CD8-positive, alpha-beta memory T cell (primary cell): ENCODE data around the gene NDUFV2. TPM values are rescaled to one million over a fixed set of nuclear protein-coding genes. Genes with fewer than 3 reads are reported as not detected.

Experiments used
- CTCF ChIA-PET: fragments of 350-600 bp; sonication (Branson Sonifier 250); formaldehyde crosslinking; loops from one replicate; lab custom pipeline; 2021; ENCODE audit warnings: antibody characterized with exemption; lab: Charles Lee
- POLR2A ChIA-PET: fragments of 350-600 bp; sonication (Branson Sonifier 250); formaldehyde crosslinking; loops from one replicate; lab custom pipeline; 2021; ENCODE audit warnings: antibody characterized with exemption; lab: Charles Lee
- DNase-seq, 5 donors: peaks; one replicate each; pipeline versions ENCODE4 v3.0.0 to v3.0.0-alpha.2; 2020 to 2022; ENCODE audit warnings: mixed read lengths in 1 of 5
- H3K27ac ChIP-seq: one replicate; pipeline ENCODE4 v1.7.0; 2013; ENCODE audit warnings: low read depth, mild to moderate bottlenecking, low read length, moderate library complexity
- H3K27me3 ChIP-seq: 2 replicates; pipeline ENCODE4 v1.7.0; 2013; ENCODE audit warnings: low read length, mild to moderate bottlenecking; ENCODE audit not compliant: insufficient read depth, poor library complexity, severe bottlenecking
- H3K36me3 ChIP-seq: 2 replicates; pipeline ENCODE4 v1.7.0; 2013; ENCODE audit warnings: mild to moderate bottlenecking, low read length, moderate library complexity; ENCODE audit not compliant: insufficient read depth
- H3K4me1 ChIP-seq: 2 replicates; pipeline ENCODE4 v1.7.0; 2013; ENCODE audit warnings: mild to moderate bottlenecking, low read length, moderate library complexity; ENCODE audit not compliant: insufficient read depth
- H3K4me3 ChIP-seq: 2 replicates; pipeline ENCODE4 v1.7.0; 2013; ENCODE audit warnings: mild to moderate bottlenecking, low read length
- H3K9me3 ChIP-seq: 2 replicates; pipeline ENCODE4 v1.7.0; 2013; ENCODE audit warnings: mild to moderate bottlenecking, low read length
- H3K27ac Mint-ChIP-seq, 8 donors: one replicate each; pipeline ENCODE4 v1.8.0; 2020 to 2021; ENCODE audit warnings: mixed read lengths in 8 of 8, mild to moderate bottlenecking in 6 of 8, inconsistent platforms in 3 of 8, moderate library complexity in 3 of 8
- H3K27me3 Mint-ChIP-seq, 2 donors: one replicate each; pipeline ENCODE4 v1.8.0; 2020 to 2021; ENCODE audit warnings: mixed read lengths in 2 of 2, mild to moderate bottlenecking in 1 of 2, moderate library complexity in 1 of 2
- H3K36me3 Mint-ChIP-seq, 3 donors: one replicate each; pipeline ENCODE4 v1.8.0; 2020 to 2021; ENCODE audit warnings: mixed read lengths in 3 of 3, inconsistent platforms in 1 of 3, mild to moderate bottlenecking in 1 of 3
- H3K4me1 Mint-ChIP-seq, 3 donors: one replicate each; pipeline ENCODE4 v1.8.0; 2020 to 2021; ENCODE audit warnings: mixed read lengths in 3 of 3, inconsistent platforms in 1 of 3, mild to moderate bottlenecking in 1 of 3
- H3K4me3 Mint-ChIP-seq, 7 donors: one replicate each; pipeline ENCODE4 v1.8.0; 2020 to 2021; ENCODE audit warnings: mixed read lengths in 7 of 7, mild to moderate bottlenecking in 6 of 7, moderate library complexity in 4 of 7, inconsistent platforms in 2 of 7
- H3K9me3 Mint-ChIP-seq, 5 donors: one replicate each; pipeline ENCODE4 v1.8.0; 2020 to 2022; ENCODE audit warnings: mixed read lengths in 5 of 5, mild to moderate bottlenecking in 3 of 5, moderate library complexity in 2 of 5, inconsistent platforms in 1 of 5
- polyA plus RNA-seq: library from polyadenylated mRNA; unstranded; fragments of 300-500 nt; fragmentation: Illumina TruSeq; gene quantifications from one replicate; pipeline ENCODE4 v1.2.3, GENCODE V29; 2021
- total RNA-seq, 2 experiments: library from RNA; stranded (reverse); gene quantifications; one replicate each; pipeline ENCODE4 v1.2.3, GENCODE V29; 2021

NDUFV2 gene
- total and polyA plus RNA-seq, 3 experiments from 2014 or later, result 187 to 331 (median 324) TPM

DNA sequence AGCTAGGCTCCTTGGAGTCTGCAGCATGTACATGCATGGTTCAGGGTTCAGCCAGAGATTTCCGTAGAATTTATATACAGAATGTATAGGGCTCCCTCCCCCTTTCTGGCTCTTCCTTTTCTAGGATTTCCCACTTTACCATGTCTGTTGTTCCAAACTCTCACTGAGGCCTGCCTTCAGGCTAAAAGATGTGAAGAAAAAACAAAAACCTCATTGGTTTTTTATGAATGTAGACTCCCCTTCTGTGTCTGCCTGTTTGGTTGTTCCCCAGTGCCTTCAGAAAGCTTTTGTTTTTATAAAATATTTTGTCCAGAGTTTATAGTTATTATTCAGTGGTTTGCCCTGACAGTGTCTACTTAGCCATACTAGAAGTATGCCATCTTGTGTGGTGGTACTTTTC lies 3.6 kb downstream of the NDUFV2 start:
- peaks cover 0 to 59% (median 0%) of the 10 kb centered on the region in 3 donors for H3K36me3 Mint-ChIP-seq
- POLR2A ChIA-PET, result interaction anchor here (0.9 to 2.2 kb wide), 4 partner anchors 9 to 31 kb away, joined by 3 to 11 read pairs (median 6); partner anchors contain the start of gene ANKRD12
- CTCF ChIA-PET, result interaction anchor here (1.4 to 1.5 kb wide), 2 partner anchors 33 to 41 kb away, joined by 3 to 5 read pairs; no protein-coding TSS in a partner anchor

DNA sequence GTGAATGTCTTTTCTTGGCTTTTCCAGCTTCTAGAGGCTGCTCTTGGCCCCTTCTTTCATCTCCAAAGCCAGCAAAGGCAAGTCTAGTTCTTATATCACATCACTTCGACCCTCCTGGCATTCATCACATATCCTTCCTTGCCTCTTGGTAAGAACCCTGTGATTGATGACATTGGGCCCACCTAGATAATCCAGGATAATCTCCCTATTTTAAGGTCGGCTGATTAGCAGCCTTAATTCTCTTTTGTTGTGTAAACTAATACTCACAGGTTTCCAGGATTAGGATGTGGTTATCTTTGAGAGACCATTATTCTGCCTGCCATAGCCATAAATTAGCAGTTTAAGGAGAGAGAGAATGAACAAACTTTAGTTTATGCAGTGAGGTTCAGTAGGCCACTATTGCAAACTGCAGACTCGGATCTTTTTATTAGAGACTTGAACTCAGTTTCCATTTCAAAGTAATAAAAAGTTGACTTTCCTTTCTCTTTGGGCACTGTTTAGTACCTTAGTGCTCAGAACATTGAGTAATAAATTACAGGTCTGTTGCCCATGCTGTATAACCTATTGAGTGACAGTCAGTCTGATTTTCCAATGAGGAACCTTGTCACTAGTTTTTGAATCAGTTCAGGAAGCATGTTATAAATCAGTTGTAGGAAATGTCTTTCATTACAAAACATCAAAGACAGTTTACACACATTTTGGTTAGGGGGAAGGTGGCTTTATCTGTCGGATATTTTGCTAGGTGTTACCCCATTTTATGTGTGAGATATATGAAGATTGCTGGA lies 4.5 kb downstream of the NDUFV2 start:
- H3K4me1 ChIP-seq, result peaks cover 80% of the 10 kb centered on the region
- Mint-ChIP-seq H3K9me3 (no peaks in the 10 kb centered on the region), H3K4me1 (peaks cover 81 to 92% (median 88%) of the 10 kb centered on the region in 3 donors), H3K27me3 (no peaks in the 10 kb centered on the region), H3K4me3 (peak overlapping the region; percentile 71 to 97 (median 93)), H3K27ac (peak overlapping the region; percentile 84 to 99 (median 92)), H3K36me3 (peaks cover 0 to 61% (median 0%) of the 10 kb centered on the region in 3 donors)
- H3K27ac ChIP-seq, result peak overlapping the region; percentile 43
- H3K36me3 ChIP-seq, result no peaks in the 10 kb centered on the region
- H3K9me3 ChIP-seq, result no peaks in the 10 kb centered on the region
- ChIA-PET POLR2A (interaction anchor here (0.9 to 2.2 kb wide), 3 partner anchors 8 to 30 kb away, joined by 3 to 8 read pairs (median 3); partner anchors contain the start of gene ANKRD12), CTCF (interaction anchor here (1.4 kb wide), 1 partner anchor 40 kb away, joined by 3 read pairs; no protein-coding TSS in a partner anchor)
- no peaks in the 10 kb centered on the region for H3K27me3 ChIP-seq
- no peak for DNase-seq
- H3K4me3 ChIP-seq, result peak overlapping the region; percentile 70

More for the DNA sequence above, 3.6 kb downstream of the NDUFV2 start:
- no peaks in the 10 kb centered on the region for H3K9me3 ChIP-seq
- peak overlapping the region; percentile 43 for H3K27ac ChIP-seq
- Mint-ChIP-seq H3K27ac (peak overlapping the region; percentile 87 to 99 (median 94)), H3K27me3 (no peaks in the 10 kb centered on the region), H3K4me1 (peaks cover 85 to 91% (median 88%) of the 10 kb centered on the region in 3 donors), H3K9me3 (no peaks in the 10 kb centered on the region), H3K4me3 (peak overlapping the region; percentile 89 to 97 (median 95))
- H3K27me3 ChIP-seq, result no peaks in the 10 kb centered on the region
- no peak for DNase-seq
- peaks cover 76% of the 10 kb centered on the region for H3K4me1 ChIP-seq
- no peaks in the 10 kb centered on the region for H3K36me3 ChIP-seq
- H3K4me3 ChIP-seq, result peak overlapping the region; percentile 70

DNA sequence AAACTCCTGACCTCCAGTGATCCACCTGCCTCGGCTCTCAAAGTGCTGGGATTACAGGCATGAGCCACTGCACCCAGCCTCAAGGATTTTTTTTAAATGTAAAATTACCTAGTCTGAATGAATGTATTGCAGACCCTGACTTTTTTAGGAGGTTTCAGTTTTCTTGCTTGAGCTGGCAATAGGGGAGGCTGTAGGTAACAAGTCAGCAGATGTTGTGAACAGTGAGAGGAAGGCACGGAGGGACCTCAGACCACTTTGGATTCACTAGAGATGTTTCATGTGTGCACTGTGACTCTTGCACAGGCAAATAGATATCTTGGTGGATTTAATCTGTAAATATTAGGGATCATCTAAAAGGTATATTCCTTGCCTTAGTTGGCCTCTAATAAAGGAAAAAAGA lies 6.4 kb downstream of the NDUFV2 start:
- no peak for DNase-seq
- ChIA-PET CTCF (interaction anchor here (1.0 to 2.2 kb wide), 5 partner anchors 11 to 39 kb away, joined by 3 to 10 read pairs (median 3); no protein-coding TSS in a partner anchor), POLR2A (interaction anchor here (1.3 to 1.7 kb wide), 2 partner anchors 10 to 26 kb away, joined by 4 to 13 read pairs; no protein-coding TSS in a partner anchor)
- H3K27ac Mint-ChIP-seq, result peak overlapping the region in 7 of 8 donors; percentile 12 to 88 (median 62)
- H3K4me1 Mint-ChIP-seq, result peaks cover 87 to 99% (median 99%) of the 10 kb centered on the region in 3 donors
- no peak overlapping the region for H3K4me3 ChIP-seq
- no peaks in the 10 kb centered on the region for H3K9me3 ChIP-seq
- H3K27me3 ChIP-seq, result no peaks in the 10 kb centered on the region
- H3K36me3 ChIP-seq, result no peaks in the 10 kb centered on the region
- no peaks in the 10 kb centered on the region for H3K9me3 Mint-ChIP-seq
- no peaks in the 10 kb centered on the region for H3K27me3 Mint-ChIP-seq
- H3K4me1 ChIP-seq, result peaks cover 96% of the 10 kb centered on the region
- H3K27ac ChIP-seq, result no peak overlapping the region
- peaks cover 0 to 53% (median 2%) of the 10 kb centered on the region in 3 donors for H3K36me3 Mint-ChIP-seq
- peak overlapping the region in 5 of 7 donors; percentile 3 to 73 (median 56) for H3K4me3 Mint-ChIP-seq

DNA sequence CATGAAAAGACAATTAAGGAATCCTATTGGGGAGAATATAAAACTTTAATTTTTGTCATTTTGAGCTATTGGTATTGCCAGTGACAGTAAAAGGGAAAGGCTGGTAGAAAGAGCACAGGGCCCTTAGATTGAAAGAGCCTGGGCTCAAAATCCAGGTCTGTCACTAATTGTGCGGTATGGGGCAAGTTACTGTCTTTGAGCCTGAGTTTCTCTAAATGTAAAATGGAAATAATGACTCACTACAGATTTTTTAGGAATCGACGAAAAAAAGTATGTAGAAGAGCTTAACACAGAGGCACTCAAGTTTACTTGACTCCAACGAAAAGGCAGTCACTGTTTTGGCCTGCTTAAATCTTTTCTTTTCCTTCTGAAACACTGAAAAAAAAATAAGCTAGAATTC lies 7.0 kb downstream of the NDUFV2 start:
- Histone ChIP-seq H3K27me3 (no peaks in the 10 kb centered on the region), H3K9me3 (no peaks in the 10 kb centered on the region), H3K4me1 (peaks cover 91% of the 10 kb centered on the region), H3K27ac (no peak overlapping the region), H3K36me3 (no peaks in the 10 kb centered on the region), H3K4me3 (no peak overlapping the region)
- ChIA-PET CTCF (interaction anchor here (1.0 to 2.2 kb wide), 5 partner anchors 12 to 36 kb away, joined by 3 to 10 read pairs (median 4); partner anchors contain the start of gene ANKRD12), POLR2A (interaction anchor here (0.7 to 1.7 kb wide), 4 partner anchors 9 to 225 kb away, joined by 3 to 13 read pairs (median 4); no protein-coding TSS in a partner anchor)
- Mint-ChIP-seq H3K27ac (peak overlapping the region; percentile 12 to 88 (median 68)), H3K27me3 (no peaks in the 10 kb centered on the region), H3K9me3 (no peaks in the 10 kb centered on the region), H3K4me1 (peaks cover 86 to 98% (median 97%) of the 10 kb centered on the region in 3 donors), H3K36me3 (peaks cover 0 to 50% (median 2%) of the 10 kb centered on the region in 3 donors), H3K4me3 (peak overlapping the region in 5 of 7 donors; percentile 16 to 71 (median 42))
- DNase-seq, result no peak

DNA sequence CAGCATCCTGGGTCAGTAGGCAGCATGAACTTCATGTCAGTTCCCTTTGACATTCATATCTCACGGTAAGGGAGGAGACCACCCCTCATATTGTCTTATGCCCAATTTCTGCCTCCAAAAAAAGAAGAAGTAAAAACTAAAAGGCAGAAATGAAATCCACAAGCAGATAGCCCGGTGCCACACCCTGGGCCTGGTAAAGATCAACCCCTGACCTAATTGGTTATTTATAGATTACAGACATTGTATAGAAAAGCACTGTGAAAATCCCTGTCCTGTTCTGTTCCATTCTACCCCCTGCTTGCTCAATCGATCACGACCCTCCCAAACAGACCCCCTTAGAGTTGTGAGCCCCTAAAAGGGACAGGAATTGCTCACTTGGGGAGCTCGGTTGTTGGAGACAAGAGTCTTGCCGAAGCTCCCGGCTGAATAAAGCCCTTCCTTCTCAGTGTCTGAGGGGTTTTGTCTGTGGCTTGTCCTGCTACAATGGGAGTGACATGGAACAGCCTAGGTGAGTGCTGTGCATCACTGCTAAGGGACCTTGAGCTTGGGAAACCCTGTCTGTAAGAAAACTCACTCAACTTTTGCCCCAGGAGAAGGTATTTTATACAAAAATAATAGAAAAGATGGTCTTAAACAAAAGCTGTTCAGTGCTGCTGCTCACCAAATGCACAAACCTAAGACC lies 11.1 kb downstream of the NDUFV2 start:
- peak overlapping the region; percentile 29 to 59 (median 52) for H3K4me3 Mint-ChIP-seq
- no peaks in the 10 kb centered on the region for H3K27me3 Mint-ChIP-seq
- ChIA-PET CTCF (interaction anchor here (0.9 to 1.5 kb wide), 4 partner anchors 9 to 25 kb away, joined by 3 read pairs; partner anchors contain the start of gene NDUFV2), POLR2A (interaction anchor here (1.3 to 11.4 kb wide), 2 partner anchors 10 to 23 kb away, joined by 4 to 167 read pairs; partner anchors contain the start of gene ANKRD12)
- peaks cover 82 to 94% (median 93%) of the 10 kb centered on the region in 3 donors for H3K4me1 Mint-ChIP-seq
- no peaks in the 10 kb centered on the region for H3K9me3 Mint-ChIP-seq
- H3K27ac Mint-ChIP-seq, result peak overlapping the region; percentile 75 to 96 (median 84)
- Histone ChIP-seq H3K4me3 (no peak overlapping the region), H3K36me3 (no peaks in the 10 kb centered on the region), H3K9me3 (no peaks in the 10 kb centered on the region), H3K27me3 (no peaks in the 10 kb centered on the region), H3K27ac (no peak overlapping the region), H3K4me1 (peaks cover 83% of the 10 kb centered on the region)
- DNase-seq, result no peak
- peaks cover 0 to 42% (median 2%) of the 10 kb centered on the region in 3 donors for H3K36me3 Mint-ChIP-seq

DNA sequence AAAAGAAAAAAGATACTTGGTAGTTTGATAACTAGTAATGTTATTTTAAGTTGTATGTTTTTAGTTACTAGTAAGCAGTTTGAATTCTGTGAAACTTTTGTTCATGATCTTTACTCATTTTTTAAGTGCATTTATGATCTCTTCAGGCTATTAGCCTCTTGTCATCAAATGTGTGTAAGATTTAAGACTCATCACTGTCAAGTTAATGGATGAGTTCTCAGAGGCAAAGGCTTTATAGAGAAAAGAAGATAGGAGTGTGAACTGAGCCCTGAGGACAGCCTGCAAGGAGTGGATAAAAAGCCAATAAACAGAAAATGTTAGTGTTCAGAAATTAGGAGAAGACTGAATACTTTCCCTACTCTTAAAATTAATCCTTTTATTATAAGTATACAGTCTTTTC lies 13.5 kb downstream of the NDUFV2 start:
- ChIA-PET CTCF (interaction anchor here (0.7 to 4.6 kb wide), 2 partner anchors 13 to 21 kb away, joined by 3 to 28 read pairs; partner anchors contain the start of gene ANKRD12), POLR2A (interaction anchor here (1.3 to 11.4 kb wide), 3 partner anchors 10 to 20 kb away, joined by 3 to 167 read pairs (median 7); partner anchors contain the start of genes ANKRD12 and NDUFV2)
- Mint-ChIP-seq H3K27me3 (no peaks in the 10 kb centered on the region), H3K36me3 (peaks cover 0 to 41% (median 3%) of the 10 kb centered on the region in 3 donors), H3K9me3 (no peaks in the 10 kb centered on the region), H3K4me3 (peak overlapping the region; percentile 62 to 94 (median 83)), H3K4me1 (peaks cover 81 to 94% (median 93%) of the 10 kb centered on the region in 3 donors), H3K27ac (peak overlapping the region; percentile 86 to 99 (median 96))
- no peaks in the 10 kb centered on the region for H3K27me3 ChIP-seq
- DNase-seq, result no peak
- H3K4me1 ChIP-seq, result peaks cover 81% of the 10 kb centered on the region
- no peaks in the 10 kb centered on the region for H3K9me3 ChIP-seq
- no peak overlapping the region for H3K4me3 ChIP-seq
- peak overlapping the region; percentile 76 for H3K27ac ChIP-seq
- no peaks in the 10 kb centered on the region for H3K36me3 ChIP-seq
